Activated T-cell treated with anti-CD3 and anti-CD28 coated beads, Interleukin-2, amount 50 U/mL, for 4 hours (primary cell): ENCODE measurements around the gene CCDC78. TPM values are rescaled to one million over a fixed set of nuclear protein-coding genes. Genes with fewer than 3 reads are reported as not detected.
"Not testable (repeated sequence)": the region's sequence is repeated elsewhere in the genome, so short reads cannot be mapped to it uniquely, and the experiment has no call there.

ENCODE experiments used
- ATAC-seq, 2 donors: fragments of 200-7000 bp; cut with Tn5 transposase; one replicate each; pipeline ENCODE4 v1.10.0; 2021
- DNase-seq: peaks from one replicate; pipeline ENCODE4 v3.0.0-alpha.2; 2020
- H3K27me3 Mint-ChIP-seq: one replicate; pipeline ENCODE4 v1.8.0; 2021; ENCODE audit warnings: low read depth, mixed read lengths
- H3K36me3 Mint-ChIP-seq: one replicate; pipeline ENCODE4 v1.8.0; 2022; ENCODE audit warnings: mixed read lengths; ENCODE audit not compliant: insufficient read depth
- H3K4me1 Mint-ChIP-seq: one replicate; pipeline ENCODE4 v1.8.0; 2021; ENCODE audit warnings: low read depth, mixed read lengths
- H3K4me3 Mint-ChIP-seq: one replicate; pipeline ENCODE4 v1.8.0; 2021; ENCODE audit warnings: mild to moderate bottlenecking, moderate library complexity, mixed read lengths
- H3K9me3 Mint-ChIP-seq: one replicate; pipeline ENCODE4 v1.8.0; 2021; ENCODE audit warnings: mixed read lengths
- total RNA-seq, 3 donors: library from RNA; stranded (reverse); gene quantifications; one replicate each; pipeline ENCODE4 v1.2.1, GENCODE V29; 2021

CCDC78 gene
- total RNA-seq, 3 donors from 2014 or later = 5.4 to 9.1 (median 7.0) TPM

GRCh38 chr16:751152-752006, 25.1 kb upstream of the CCDC78 start:
- H3K4me3 Mint-ChIP-seq = no peak overlapping the region
- no peaks in the 10 kb centered on the region for H3K27me3 Mint-ChIP-seq
- no peak for ATAC-seq

GRCh38 chr16:750485-750884, 24.2 kb upstream of the CCDC78 start:
- Mint-ChIP-seq H3K36me3 (no peaks in the 10 kb centered on the region), H3K4me3 (no peak overlapping the region), H3K4me1 (no peaks in the 10 kb centered on the region), H3K9me3 (no peaks in the 10 kb centered on the region), H3K27me3 (no peaks in the 10 kb centered on the region)
- ATAC-seq = no peak
- no peak for DNase-seq

More at GRCh38 chr16:751152-752006, 25.1 kb upstream of the CCDC78 start:
- no peak for DNase-seq
- Mint-ChIP-seq H3K4me1 (no peaks in the 10 kb centered on the region), H3K36me3 (no peaks in the 10 kb centered on the region), H3K9me3 (no peaks in the 10 kb centered on the region)

- DNase-seq (no peak), ATAC-seq (no peak)
- Mint-ChIP-seq H3K27me3 (no peaks in the 10 kb centered on the region), H3K4me1 (no peaks in the 10 kb centered on the region), H3K4me3 (no peak overlapping the region), H3K9me3 (no peaks in the 10 kb centered on the region), H3K36me3 (no peaks in the 10 kb centered on the region)
These were observed 22.8 kb upstream of the CCDC78 start for GRCh38 chr16:749010-749409.

- Mint-ChIP-seq H3K9me3 (no peaks in the 10 kb centered on the region), H3K27me3 (no peaks in the 10 kb centered on the region), H3K4me3 (no peak overlapping the region), H3K36me3 (no peaks in the 10 kb centered on the region), H3K4me1 (no peaks in the 10 kb centered on the region)
- DNase-seq (no peak), ATAC-seq (no peak)
These were observed 21.9 kb upstream of the CCDC78 start for GRCh38 chr16:747978-748746.

GRCh38 chr16:746637-747036, 20.4 kb upstream of the CCDC78 start:
- no peak overlapping the region for H3K4me3 Mint-ChIP-seq
- ATAC-seq (no peak), DNase-seq (no peak)
- no peaks in the 10 kb centered on the region for H3K4me1 Mint-ChIP-seq
- H3K9me3 Mint-ChIP-seq = no peaks in the 10 kb centered on the region
- H3K27me3 Mint-ChIP-seq = no peaks in the 10 kb centered on the region
- H3K36me3 Mint-ChIP-seq = no peaks in the 10 kb centered on the region

GRCh38 chr16:745739-746138, 19.5 kb upstream of the CCDC78 start:
- Mint-ChIP-seq H3K27me3 (no peaks in the 10 kb centered on the region), H3K4me3 (no peak overlapping the region), H3K36me3 (no peaks in the 10 kb centered on the region), H3K4me1 (peaks cover 1% of the 10 kb centered on the region), H3K9me3 (no peaks in the 10 kb centered on the region)
- DNase-seq (no peak), ATAC-seq (no peak)

- Mint-ChIP-seq H3K4me1 (peaks cover 13% of the 10 kb centered on the region), H3K9me3 (no peaks in the 10 kb centered on the region), H3K36me3 (peaks cover 2% of the 10 kb centered on the region), H3K27me3 (no peaks in the 10 kb centered on the region), H3K4me3 (no peak overlapping the region)
- DNase-seq = no peak
- no peak for ATAC-seq
These were observed 17.7 kb upstream of the CCDC78 start for GRCh38 chr16:743794-744500.

GRCh38 chr16:742894-743293, 16.7 kb upstream of the CCDC78 start:
- H3K9me3 Mint-ChIP-seq, H3K36me3 Mint-ChIP-seq, ATAC-seq, H3K27me3 Mint-ChIP-seq, H3K4me3 Mint-ChIP-seq, DNase-seq: not testable (repeated sequence)
- peaks cover 13% of the 10 kb centered on the region for H3K4me1 Mint-ChIP-seq

GRCh38 chr16:741986-742629, 15.9 kb upstream of the CCDC78 start:
- peak overlapping the region; percentile 75 for H3K4me3 Mint-ChIP-seq
- H3K9me3 Mint-ChIP-seq = no peaks in the 10 kb centered on the region
- peaks cover 13% of the 10 kb centered on the region for H3K4me1 Mint-ChIP-seq
- no peaks in the 10 kb centered on the region for H3K27me3 Mint-ChIP-seq
- ATAC-seq = no peak
- DNase-seq = no peak
- H3K36me3 Mint-ChIP-seq = peaks cover 8% of the 10 kb centered on the region

GRCh38 chr16:740764-741505, 14.7 kb upstream of the CCDC78 start, which contains the start of gene CIAO3:
TSS of gene CIAO3 (minus strand) at chr16:740997. CDS start at chr16:740985, 12 bp downstream.
- Mint-ChIP-seq H3K4me1 (peaks cover 16% of the 10 kb centered on the region), H3K4me3 (peak within 1 kb of the TSS; percentile 85), H3K9me3 (no peaks in the 10 kb centered on the region), H3K27me3 (no peaks in the 10 kb centered on the region), H3K36me3 (peaks cover 8% of the 10 kb centered on the region)
- peak; percentile 88 for ATAC-seq
- peak; percentile 92 for DNase-seq

- Mint-ChIP-seq H3K4me3 (peak overlapping the region; percentile 85), H3K27me3 (no peaks in the 10 kb centered on the region), H3K9me3 (no peaks in the 10 kb centered on the region), H3K36me3 (peaks cover 8% of the 10 kb centered on the region), H3K4me1 (peaks cover 16% of the 10 kb centered on the region)
- DNase-seq (no peak), ATAC-seq (peak in 1 of 2 donors; percentile 2)
These were observed 14.2 kb upstream of the CCDC78 start for GRCh38 chr16:740459-740763.

- DNase-seq (no peak), ATAC-seq (no peak)
- Mint-ChIP-seq H3K27me3 (no peaks in the 10 kb centered on the region), H3K4me3 (peak overlapping the region; percentile 85), H3K4me1 (peaks cover 18% of the 10 kb centered on the region), H3K36me3 (peaks cover 12% of the 10 kb centered on the region), H3K9me3 (no peaks in the 10 kb centered on the region)
These were observed 13.6 kb upstream of the CCDC78 start for GRCh38 chr16:739560-740458.
